Measurements from ENCODE around the gene IL11.
A peak's percentile ranks its signal among the peaks of the same experiment; 100 is the strongest.
"Not testable (repeated sequence)": the region's sequence is repeated elsewhere in the genome, so short reads cannot be mapped to it uniquely, and the experiment has no call there.

IL11 gene

GRCh38 chr19:55370305-55370988 is at the start of gene IL11:
Gene IL11 (minus strand): TSS chr19:55370463. CDS start chr19:55370310, 153 bp downstream.
- DNase-seq: no peak

GRCh38 chr19:55419624-55420236 is 49.5 kb upstream of the IL11 start:
- no peak for DNase-seq

- DNase-seq: no peak
Observed at GRCh38 chr19:55419103-55419502, 48.8 kb upstream of the IL11 start.

GRCh38 chr19:55418185-55418584 is 47.9 kb upstream of the IL11 start:
- peak; percentile 45 to 52 for DNase-seq

- DNase-seq: no peak
Observed at GRCh38 chr19:55410168-55410567, 39.9 kb upstream of the IL11 start.

GRCh38 chr19:55409179-55409578 is 38.9 kb upstream of the IL11 start:
- DNase-seq: not testable (repeated sequence)

- no peak for DNase-seq
Observed at GRCh38 chr19:55408533-55408872, 38.2 kb upstream of the IL11 start.

- DNase-seq: peak; percentile 94 to 95
Observed at GRCh38 chr19:55407800-55408532, 37.7 kb upstream of the IL11 start.

GRCh38 chr19:55407550-55407799 is 37.2 kb upstream of the IL11 start, which contains the start of gene UBE2S:
Gene UBE2S (minus strand): TSS chr19:55407788. CDS start chr19:55407589, 199 bp downstream.
- DNase-seq: not testable (repeated sequence)

- DNase-seq: peak in 1 of 2 experiments; percentile 13
Observed at GRCh38 chr19:55406826-55407549, 36.7 kb upstream of the IL11 start.

GRCh38 chr19:55406091-55406825 is 36.0 kb upstream of the IL11 start:
- no peak for DNase-seq

GRCh38 chr19:55405638-55406037 is 35.4 kb upstream of the IL11 start:
- DNase-seq: no peak

GRCh38 chr19:55402509-55402908 is 32.2 kb upstream of the IL11 start:
- DNase-seq: no peak

- not testable (repeated sequence) for DNase-seq
Observed at GRCh38 chr19:55401390-55401789, 31.1 kb upstream of the IL11 start.

- DNase-seq: no peak
Observed at GRCh38 chr19:55400281-55401087, 30.2 kb upstream of the IL11 start.

GRCh38 chr19:55398200-55398925 is 28.1 kb upstream of the IL11 start:
- DNase-seq: no peak

- no peak for DNase-seq
Observed at GRCh38 chr19:55392820-55393761, 22.8 kb upstream of the IL11 start.

GRCh38 chr19:55391702-55392615 is 21.7 kb upstream of the IL11 start:
- no peak for DNase-seq

GRCh38 chr19:55391191-55391670 is 21.0 kb upstream of the IL11 start:
- DNase-seq: no peak
